GM12892 (cell line): ENCODE results near the gene PRKAR1B.
"Not testable (repeated sequence)": the region's sequence is repeated elsewhere in the genome, so short reads cannot be mapped to it uniquely, and the experiment has no call there.

Experiments
- DNase-seq: peaks from one replicate; pipeline ENCODE4 v3.0.0; 2011; ENCODE audit not compliant: insufficient read length
- FAIRE-seq: peaks from 2 replicates; lab custom pipeline; 2011; peaks lifted over from hg19 to GRCh38; lab: Jason Lieb, UNC
- POLR2A ChIP-seq: IDR thresholded peaks from 2 replicates; pipeline ENCODE4 v1.6.1; 2011; ENCODE audit warnings: low read depth, low read length, control low read depth
- POLR2AphosphoS5 ChIP-seq: IDR thresholded peaks from 2 replicates; pipeline ENCODE4 v1.6.1; 2011; ENCODE audit warnings: low read depth, low read length, control low read depth
- TAF1 ChIP-seq: IDR thresholded peaks from 2 replicates; pipeline ENCODE4 v1.6.1; 2011; ENCODE audit warnings: low read depth, mild to moderate bottlenecking, control low read depth, low read length, borderline replicate concordance

The PRKAR1B gene

DNA sequence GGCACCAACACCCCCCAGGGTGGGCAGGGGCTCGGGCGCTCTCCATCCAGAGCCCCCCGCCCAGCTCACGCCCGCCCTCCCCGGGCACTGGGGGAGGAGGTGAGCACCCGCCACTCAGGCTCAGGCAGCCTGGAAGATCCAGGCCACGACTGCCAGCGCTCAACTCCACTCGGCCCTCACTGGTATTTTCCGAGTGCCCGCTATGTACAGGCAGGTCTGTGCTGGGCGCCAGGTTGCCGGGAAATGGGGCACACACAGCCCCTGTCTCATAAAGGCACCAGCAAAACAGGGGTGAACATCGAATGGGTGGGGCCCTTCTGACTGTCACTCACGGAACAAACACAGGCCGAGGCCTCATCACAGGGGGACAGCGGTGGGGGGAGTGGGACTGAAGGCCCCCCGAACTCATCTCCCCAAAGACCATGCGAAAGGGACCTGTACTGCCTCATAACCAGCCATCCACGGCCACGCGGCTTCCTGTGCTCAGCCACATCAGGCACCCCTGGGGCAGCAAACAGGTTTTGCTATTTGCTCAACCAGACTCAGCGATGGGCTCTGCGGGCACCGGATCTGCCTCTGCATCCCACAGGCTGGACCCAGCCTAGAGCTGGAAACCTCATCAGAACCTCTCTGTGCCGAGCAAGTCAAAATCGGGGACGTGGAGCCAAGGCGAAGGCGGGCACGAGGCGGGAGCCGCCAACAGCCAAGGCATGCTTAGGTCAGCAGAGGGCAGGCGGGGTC, 99.2 kb downstream of the PRKAR1B start:
- FAIRE-seq: no peak
- no peak for DNase-seq
- no peak for TF ChIP-seq POLR2A
- no peak for TF ChIP-seq POLR2AphosphoS5

- no peak for TF ChIP-seq POLR2A
- DNase-seq: no peak
- no peak for FAIRE-seq
Measured at GRCh38 chr7:625376-625971, 101.6 kb downstream of the PRKAR1B start.

DNA sequence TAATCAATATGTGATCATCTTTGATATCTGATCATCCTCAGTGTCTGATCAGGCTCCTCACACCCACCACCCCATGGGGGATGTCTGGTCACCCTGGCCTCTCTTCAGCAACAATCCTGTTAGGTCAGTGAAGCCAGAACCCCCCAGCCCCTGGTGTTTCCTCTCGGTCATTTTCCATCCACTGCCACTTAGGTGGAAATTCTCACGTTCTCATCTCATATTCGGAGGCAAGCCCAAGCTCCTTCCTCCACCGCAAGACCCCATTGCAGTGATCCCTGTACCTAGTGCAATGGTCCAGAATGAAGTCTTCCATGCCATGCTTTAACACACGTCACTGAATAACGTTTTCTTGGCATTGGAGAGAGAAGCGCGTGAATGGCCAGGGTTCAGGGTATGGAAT, 103.6 kb downstream of the PRKAR1B start:
- FAIRE-seq: no peak
- no peak for TF ChIP-seq TAF1
- no peak for TF ChIP-seq POLR2A
- TF ChIP-seq POLR2AphosphoS5: no peak
- DNase-seq: no peak

DNA sequence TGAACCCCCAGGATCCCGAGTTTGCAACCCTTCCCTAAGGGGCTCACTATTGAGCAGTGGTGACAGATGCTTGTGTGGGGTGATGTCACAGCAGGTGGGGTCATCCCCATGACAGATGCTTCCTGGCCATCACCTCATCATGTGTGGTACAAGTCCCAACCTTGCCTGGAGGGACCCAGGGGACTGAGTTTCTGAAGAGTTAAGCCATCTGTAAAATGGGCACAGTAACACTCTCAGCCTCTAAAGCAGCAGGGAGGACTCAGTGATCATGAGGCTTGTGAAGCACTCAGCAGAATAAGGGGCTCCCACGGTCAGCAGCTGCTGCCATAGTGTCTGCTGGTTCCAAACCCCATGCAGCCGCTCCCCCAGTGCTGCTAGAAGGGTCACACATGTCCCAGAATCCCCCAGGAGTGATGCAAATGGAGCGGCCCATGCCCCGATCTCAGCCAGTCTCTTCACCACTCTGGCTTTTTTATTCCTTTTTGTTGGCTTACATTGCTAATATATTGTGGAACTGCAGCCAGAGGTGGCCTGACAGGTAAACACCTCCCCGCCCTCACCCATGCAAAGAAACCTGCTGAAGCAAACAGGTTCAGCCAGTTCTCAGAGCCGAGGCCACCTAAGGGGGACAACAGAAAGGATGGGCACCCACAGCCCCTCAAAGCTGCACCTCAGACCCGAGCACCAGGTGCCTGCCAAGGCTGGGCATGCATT, 105.4 kb downstream of the PRKAR1B start:
- no peak for DNase-seq
- FAIRE-seq: no peak
- no peak for TF ChIP-seq POLR2AphosphoS5
- no peak for TF ChIP-seq TAF1
- no peak for TF ChIP-seq POLR2A

DNA sequence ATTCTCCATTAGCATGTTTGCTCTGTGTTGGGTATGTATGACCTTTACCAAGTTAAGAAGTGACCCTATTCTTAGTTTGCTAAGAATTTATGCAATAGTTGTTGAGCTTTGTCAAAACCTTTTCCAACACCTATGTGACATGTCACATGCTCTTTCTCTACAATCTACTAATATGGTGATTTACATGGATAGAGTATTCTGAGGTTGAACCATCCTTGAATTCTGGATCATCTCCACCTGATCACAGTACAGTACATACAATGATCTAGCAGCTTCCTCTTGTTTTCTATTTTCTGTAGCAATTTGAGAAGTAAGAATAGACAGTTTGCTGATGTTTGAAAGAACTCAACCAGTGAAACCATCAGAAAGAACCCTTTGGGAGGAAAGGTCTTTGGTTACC, 106.2 kb downstream of the PRKAR1B start:
- TF ChIP-seq TAF1: no peak
- TF ChIP-seq POLR2AphosphoS5: no peak
- FAIRE-seq (no peak), DNase-seq (no peak)

DNA sequence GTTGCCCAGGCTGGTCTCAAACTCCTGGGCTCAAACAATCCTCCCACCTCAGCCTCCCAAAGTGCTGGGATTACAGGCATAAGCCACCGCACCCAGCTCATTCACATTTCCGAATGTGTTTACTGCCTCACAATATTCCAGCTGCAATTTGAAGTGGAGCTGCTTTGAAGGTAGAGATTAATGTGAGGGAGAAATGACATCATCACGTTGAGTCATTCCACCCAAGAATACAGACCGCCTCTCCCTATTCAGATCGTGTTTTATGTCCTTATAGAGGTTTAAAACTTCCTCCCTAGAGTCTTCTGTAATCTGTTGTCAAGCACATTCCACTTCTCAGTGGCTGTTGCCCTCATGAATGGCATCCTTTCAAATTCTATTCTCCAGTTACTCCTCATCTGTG, 107.0 kb downstream of the PRKAR1B start:
- DNase-seq (no peak), FAIRE-seq (no peak)
- TF ChIP-seq TAF1 (no peak), POLR2AphosphoS5 (no peak), POLR2A (no peak)

- no peak for DNase-seq
- FAIRE-seq: no peak
- TF ChIP-seq POLR2AphosphoS5: no peak
- TF ChIP-seq TAF1: no peak
- TF ChIP-seq POLR2A: no peak
Measured at GRCh38 chr7:619368-619840, 107.7 kb downstream of the PRKAR1B start.

GRCh38 chr7:618539-619367, 108.3 kb downstream of the PRKAR1B start:
- no peak for FAIRE-seq
- no peak for TF ChIP-seq POLR2AphosphoS5
- TF ChIP-seq TAF1: no peak
- no peak for TF ChIP-seq POLR2A
- DNase-seq: no peak

DNA sequence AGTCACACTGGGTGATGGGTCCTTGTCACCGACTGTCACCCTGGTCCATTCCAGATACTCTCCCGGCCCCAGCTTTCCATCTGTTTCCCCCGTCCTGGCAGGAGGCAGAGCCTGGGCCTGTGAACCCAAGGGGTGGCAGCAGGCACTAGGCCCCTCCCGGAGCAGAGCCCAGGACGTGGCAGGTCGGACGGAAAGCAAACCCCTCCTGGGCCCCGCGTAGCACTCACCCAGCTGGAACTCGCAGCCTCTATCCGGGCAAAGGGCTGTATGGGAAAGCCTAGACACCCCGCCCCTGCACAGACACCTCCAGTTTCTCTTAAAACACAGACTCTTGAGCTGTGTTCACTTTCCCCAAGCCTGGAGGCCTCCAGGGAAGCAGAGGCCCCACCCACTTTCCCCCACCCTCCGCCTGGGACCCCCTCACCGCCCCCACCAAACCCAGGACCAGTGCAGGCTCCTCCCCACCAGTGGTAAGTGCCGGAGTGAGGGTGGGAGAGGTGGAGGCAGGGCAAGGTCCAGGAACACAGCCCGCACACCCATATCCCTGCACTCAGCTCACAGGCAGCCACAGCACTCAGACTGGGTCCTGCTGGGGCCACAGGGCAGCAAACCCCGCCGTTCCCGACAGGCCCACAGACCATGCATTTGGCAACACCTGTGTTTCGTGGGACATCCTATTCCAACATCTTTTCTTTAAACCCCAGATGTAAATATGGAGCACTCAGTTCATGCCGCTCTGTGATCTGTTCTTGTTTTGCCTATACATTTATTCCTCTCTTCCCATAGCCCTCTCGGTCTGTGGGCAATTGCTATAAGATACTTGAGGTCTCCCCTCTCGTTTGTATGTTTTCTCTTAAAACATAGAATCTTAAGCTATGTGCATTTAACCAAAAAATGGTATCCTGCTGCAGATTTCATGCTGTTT, 109.2 kb downstream of the PRKAR1B start:
- DNase-seq (no peak), FAIRE-seq (no peak)
- TF ChIP-seq POLR2AphosphoS5 (no peak), POLR2A (no peak), TAF1 (no peak)

DNA sequence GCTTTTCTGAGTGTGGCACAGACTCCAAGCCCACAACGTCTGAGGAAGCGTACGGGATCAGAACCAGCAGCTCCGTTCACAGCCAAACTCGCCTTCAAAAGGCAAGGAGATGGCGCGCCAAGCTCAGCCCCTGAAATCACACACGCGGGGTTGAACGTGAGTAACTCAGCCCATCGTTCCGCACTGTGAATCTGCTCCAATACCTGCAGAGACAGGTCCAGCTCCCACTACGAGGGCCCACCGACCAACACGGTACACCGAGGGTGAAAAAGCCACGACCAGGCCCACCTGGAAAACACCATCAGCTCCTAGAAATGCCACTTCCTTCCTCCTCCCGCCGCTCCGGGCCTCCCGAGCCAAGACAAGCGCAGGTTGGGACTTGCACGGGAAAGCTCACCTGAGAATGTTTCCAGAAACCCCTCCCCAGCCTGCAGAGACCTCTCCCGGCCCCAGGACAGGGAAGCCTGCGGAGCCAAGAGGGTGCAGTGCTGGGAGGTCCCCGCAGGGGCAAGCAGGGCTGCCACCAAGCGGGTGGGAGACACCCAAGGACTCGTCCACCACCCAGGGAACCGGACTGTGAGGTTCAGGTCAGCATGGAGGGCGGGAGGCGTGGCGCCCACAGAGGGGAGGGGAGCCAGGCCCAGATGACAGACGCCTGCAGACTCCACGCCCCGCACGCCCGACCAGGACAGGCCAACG, 113.5 kb downstream of the PRKAR1B start:
- DNase-seq: no peak
- TF ChIP-seq POLR2A: no peak
- TF ChIP-seq TAF1: no peak
- TF ChIP-seq POLR2AphosphoS5: no peak
- no peak for FAIRE-seq

DNA sequence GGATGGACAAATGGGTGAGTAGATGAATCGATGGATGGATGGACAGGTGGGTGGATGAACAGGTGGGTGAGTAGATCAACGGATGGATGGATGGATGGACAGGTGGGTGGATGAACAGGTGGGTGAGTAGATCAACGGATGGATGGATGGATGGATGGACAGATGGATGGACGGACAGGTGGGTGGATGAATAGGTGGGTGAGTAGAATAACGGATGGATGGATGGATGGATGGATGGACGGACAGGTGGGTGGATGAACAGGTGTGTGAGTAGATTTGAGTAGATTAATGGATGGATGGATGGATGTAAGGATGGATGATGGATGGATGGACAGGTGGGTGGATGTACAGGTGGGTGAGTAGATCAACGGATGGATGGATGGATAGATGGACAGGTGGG, 115.2 kb downstream of the PRKAR1B start:
- DNase-seq, FAIRE-seq: not testable (repeated sequence)
